GM18499 (cell line): Measurements from ENCODE around the gene SMCO1.
"Not testable (repeated sequence)": the region's sequence is repeated elsewhere in the genome, so short reads cannot be mapped to it uniquely, and the experiment has no call there.

Experiments
- ATAC-seq: cut with Tn5 transposase; IDR thresholded peaks from one replicate; pipeline ENCODE4 v1.9.1; 2021; ENCODE audit warnings: moderate number of reproducible peaks; ENCODE audit not compliant: insufficient read depth, unreplicated experiment

Gene SMCO1

GRCh38 chr3:196514913-196515621, at the start of gene SMCO1:
Gene SMCO1, minus strand, starts transcription at chr3:196515346. Its CDS starts 137 bp downstream, at chr3:196515209.
- no peak for ATAC-seq

- no peak for ATAC-seq
These were observed 48.6 kb upstream of the SMCO1 start for GRCh38 chr3:196563721-196564225.

DNA sequence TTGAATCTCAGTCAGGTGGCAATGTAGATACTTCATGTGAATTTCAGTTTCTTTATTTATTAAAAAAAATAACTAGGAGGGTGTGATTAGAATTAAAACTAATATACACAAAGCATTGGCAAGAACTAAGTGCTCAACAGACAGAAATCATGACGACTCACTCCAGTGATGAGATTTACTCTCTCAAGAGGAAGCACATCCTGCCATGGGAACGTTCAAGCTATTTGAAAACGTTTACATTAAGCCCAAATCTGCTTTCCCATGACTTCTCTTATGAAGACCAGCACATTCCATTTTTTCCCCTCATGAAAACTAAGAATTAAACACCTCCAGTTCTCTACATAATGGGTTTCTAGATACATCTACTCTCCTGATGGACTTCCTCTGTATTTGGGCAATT, 44.7 kb upstream of the SMCO1 start:
- no peak for ATAC-seq

DNA sequence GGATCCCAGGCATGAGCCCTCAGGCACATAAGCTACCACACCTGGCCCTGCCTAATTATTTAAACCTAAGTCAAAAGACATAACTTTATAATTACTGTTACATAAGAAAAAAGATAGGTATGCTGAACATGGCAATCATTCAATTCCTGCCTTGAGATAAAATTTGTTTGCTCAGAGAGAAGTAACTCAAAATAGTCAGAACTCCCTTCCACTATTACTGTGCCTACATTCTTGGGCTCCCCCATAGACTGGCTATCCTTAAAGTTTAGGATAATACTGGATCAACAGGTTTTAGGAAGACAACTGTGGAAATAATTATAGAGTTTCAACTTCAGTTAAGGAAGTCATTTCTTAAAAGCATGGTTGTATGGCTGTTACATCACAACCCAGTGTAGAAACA, 43.3 kb upstream of the SMCO1 start:
- no peak for ATAC-seq

DNA sequence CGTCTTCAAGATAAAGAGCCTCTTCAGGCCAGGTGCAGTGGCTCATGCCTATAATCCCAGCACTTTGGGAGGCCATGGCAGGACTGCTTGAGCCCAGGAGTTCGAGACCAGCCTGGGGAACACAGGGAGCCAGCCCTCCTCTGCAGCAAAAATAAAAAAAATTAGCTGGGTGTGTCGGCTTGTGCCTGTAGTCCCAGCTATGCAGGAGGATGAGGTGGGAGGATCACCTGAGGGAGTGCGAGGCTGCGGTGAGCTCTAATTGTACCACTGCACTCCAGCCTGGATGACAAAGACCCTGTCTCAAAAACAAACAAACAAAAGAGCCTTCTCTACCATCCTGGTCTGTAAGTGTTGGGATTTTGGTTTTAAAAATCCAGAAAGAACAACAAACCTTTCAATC, 42.1 kb upstream of the SMCO1 start:
- ATAC-seq, result no peak

DNA sequence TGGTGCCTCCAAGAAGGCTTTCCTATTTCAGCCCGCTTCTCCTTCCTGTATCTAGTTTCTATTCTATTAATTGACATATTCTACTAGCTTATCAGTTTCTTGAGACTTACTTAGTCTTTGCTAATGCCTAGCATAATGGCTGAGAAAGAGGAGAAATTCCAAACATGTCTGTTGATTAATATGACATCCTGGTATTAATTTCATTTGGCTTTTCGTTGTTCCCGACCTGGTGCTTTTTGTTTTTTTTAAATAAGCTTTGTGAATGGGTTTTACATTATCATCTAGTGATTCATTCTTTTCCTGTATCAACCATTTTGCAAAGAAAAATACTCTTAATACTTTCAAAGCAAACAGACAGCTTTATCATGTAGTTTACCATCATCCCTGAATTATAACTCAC, 40.1 kb upstream of the SMCO1 start:
- ATAC-seq, result no peak

DNA sequence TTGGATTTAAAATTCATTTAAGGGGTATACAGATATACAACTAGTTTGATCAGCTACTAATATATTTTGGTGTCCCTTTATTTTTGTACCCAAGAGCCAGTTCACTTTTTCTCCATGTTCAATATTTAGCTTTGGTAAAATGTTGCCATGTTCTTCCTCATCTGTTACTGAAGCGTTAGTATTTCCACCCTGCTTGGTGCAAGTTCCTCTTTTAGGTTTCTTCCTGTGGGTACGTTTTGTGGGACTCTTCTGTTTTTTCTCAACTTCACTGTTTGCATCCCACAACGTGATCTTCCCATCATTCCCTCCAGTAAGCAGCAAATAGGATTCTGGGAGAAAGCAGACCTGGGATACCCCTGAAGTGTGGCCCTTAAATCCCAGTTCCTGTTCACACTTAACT, 39.1 kb upstream of the SMCO1 start:
- ATAC-seq, result no peak

DNA sequence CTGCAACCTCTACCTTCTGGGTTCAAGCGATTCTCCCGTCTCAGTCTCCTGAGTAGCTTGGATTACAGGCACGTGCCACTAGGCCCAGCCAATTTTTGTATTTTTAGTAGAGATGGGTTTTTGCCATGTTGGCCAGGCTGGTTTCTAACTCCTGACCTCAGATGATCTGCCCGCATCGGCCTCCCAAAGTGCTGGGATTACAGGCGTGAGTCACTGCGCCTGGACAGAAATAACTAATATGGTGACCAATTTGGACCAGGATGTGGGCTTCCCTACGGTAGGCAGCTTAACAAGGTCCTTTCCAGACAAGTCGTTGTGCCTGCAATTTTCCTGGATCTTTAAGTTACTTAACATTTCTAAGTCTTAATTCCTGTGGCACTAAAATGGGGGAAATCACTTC, 38.4 kb upstream of the SMCO1 start:
- ATAC-seq, result no peak

- ATAC-seq, result no peak
These were observed 37.1 kb upstream of the SMCO1 start for GRCh38 chr3:196552253-196552652.

DNA sequence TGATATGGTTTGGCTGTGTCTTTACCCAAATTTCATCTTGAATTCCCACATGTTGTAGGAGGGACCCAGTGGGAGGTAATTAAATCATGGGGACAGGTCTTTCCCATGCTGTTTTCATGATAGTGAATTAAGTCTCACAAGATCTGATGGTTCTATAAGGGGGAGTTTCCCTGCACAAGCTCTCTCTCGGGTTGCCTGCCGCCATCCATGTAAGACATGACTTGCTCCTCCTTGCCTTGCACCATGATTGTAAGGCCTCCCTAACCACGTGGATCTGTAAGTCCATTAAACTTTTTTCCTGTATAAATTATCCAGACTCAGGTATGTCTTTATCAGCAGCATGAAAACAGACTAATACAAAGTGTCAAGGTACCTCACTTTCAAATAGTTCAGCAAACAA, 35.0 kb upstream of the SMCO1 start:
- ATAC-seq, result not testable (repeated sequence)

DNA sequence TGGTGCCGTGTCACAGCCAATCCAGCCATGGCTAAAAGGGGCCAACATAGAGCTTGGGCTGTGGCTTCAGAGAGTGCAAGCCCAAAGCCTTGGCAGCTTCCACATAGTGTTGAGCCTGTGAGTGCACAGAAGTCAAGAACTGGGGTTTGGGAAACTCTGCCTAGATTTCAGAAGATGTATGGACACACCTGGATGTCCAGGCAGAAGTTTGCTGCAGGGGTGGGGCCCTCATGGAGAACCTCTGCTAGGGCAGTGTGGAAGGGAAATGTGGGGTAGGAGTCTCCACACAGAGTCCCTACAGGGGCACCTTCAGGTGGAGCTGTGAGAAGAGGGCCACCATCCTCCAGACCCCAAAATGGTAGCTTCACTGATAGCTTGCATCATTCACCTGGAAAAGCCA, 34.2 kb upstream of the SMCO1 start:
- ATAC-seq, result not testable (repeated sequence)

DNA sequence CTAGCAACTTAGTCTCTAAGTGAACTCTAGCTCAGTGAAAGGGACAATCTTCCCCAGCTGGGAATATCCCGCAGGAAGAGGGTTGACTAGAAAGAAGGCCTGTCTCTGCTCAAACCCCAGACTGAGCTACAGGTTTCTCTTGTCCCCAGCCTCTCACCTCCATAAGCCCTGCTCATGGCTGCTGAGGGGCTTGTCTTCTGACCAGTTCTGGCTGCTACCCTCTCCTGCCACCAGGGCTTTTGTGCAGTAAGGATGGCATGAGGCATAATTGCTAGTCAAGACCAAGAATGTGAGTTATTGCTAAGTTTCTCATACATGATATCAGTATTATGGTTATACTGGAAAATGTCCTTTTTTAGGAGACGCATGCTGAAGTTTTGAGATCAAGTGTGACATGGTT, 31.9 kb upstream of the SMCO1 start:
- ATAC-seq, result no peak

GRCh38 chr3:196546537-196546936, 31.4 kb upstream of the SMCO1 start:
- ATAC-seq, result no peak

- ATAC-seq, result no peak
These were observed 29.4 kb upstream of the SMCO1 start for GRCh38 chr3:196544491-196544992.

- no peak for ATAC-seq
These were observed 26.7 kb upstream of the SMCO1 start for GRCh38 chr3:196541684-196542445.

DNA sequence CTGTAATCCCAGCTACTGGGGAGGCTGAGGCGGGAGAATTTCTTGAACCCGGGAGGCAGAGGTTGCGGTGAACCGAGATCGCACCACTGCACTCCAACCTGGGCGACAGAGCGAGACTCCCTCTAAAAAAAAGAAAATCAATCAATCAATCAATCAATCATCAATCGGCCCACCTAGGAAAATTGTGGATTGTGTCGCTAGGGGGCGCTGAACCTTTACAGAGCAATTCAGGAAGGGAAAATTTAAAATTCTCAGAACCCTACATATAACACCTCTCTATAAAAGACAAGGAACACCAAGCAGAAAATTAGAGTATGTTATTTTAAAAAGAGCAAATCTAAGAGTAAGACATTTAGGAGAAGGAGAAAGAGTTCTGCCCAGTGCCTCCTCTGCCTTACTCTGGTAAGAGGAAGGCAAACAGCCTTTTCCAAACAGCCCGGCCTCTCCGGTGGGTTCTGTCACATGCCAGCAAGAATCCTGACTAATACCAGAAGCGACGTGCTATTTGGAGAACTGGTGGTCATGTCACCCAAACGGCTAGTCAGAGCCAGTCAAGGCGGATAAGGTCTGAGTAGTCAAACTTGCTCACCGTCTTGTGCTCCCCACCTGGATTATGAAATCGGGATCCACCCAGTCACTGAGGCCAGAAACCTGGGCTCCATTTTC, 22.3 kb upstream of the SMCO1 start:
- ATAC-seq, result no peak

DNA sequence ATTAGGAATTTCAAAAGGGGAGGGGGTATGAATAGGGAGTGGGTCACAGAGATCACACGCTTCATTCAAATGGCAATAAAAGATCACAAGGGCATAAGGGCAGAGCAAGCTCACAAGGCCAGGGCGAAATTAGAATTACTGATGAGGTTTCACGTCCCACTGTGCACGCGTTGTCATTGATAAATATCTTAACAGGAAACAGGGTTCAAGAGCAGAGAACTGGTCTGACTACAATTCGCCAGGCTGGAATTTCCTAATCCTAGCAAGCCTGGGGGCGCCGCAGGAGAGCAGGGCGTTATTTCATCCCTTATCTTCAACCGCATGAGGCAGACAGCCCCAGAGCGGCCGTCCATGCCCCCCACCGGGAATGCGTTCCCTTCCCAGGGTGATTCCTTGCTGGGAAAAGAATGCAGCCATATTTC, 18.1 kb upstream of the SMCO1 start:
- no peak for ATAC-seq

DNA sequence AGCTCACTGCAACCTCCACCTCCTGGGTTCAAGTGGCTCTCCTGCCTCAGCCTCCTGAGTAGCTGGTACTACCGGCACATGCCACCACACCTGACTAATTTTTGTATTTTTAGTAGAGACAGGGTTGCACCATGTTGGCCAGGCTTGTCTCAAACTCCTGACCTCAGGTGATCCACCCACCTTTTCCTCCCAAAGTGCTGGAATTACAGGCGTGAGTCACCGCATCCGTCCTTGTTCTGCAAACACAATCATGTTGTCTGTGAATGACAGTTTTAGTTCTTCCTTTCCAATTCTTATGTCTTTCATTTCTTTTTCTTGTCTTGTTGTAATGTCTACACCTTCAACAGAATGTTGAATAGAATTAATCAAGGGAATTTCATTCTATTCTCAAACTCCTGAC, 16.3 kb upstream of the SMCO1 start:
- no peak for ATAC-seq

GRCh38 chr3:196528639-196529233, 13.6 kb upstream of the SMCO1 start:
- ATAC-seq, result no peak

DNA sequence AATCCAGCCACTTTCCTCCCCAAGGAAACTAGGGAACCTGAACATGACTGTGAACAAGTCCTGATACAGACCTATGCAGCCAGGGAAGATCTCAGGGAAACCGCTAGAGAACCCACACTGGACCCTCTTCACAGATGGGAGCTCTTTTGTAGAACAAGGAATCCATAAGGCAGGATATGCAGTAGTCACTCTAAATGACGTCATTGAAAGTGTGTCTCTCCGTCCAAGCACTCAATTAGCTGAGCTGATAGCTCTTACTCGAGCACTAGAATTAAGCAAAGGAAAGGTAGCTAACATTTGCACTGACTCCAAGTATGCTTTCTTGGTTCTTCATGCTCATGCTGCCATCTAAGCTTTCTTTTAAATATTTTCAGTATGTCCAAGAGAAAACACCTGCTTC, 10.0 kb upstream of the SMCO1 start:
- ATAC-seq, result no peak

GRCh38 chr3:196524527-196524926, 9.4 kb upstream of the SMCO1 start:
- no peak for ATAC-seq
